Fibroblast of upper back skin (primary cell): ENCODE results near the gene DCLK2.
"Not testable (repeated sequence)": the region's sequence is repeated elsewhere in the genome, so short reads cannot be mapped to it uniquely, and the experiment has no call there.

ENCODE experiments used
- DNase-seq: peaks from one replicate; pipeline ENCODE4 v3.0.0-alpha.2; 2013

Gene DCLK2

DNA sequence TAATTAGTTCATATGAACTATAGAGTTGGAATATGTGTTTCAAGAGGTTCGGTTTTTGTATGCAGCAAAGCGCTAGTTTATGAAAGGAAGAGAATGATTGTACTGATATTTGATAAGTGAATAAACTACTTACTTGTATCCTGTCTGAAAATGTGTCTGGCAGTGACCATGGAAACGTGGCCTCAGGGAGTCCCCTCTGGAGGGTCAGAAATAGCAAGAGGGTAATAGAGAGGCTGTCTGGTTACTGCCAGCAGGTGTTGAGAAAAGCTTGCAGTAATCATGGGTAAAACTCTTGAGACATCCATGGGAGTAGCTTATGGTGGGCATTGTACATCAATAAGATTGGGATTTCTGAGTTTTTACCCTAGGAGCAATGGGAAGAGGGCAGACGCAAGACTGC lies 77.1 kb downstream of the DCLK2 start:
- no peak for DNase-seq

DNA sequence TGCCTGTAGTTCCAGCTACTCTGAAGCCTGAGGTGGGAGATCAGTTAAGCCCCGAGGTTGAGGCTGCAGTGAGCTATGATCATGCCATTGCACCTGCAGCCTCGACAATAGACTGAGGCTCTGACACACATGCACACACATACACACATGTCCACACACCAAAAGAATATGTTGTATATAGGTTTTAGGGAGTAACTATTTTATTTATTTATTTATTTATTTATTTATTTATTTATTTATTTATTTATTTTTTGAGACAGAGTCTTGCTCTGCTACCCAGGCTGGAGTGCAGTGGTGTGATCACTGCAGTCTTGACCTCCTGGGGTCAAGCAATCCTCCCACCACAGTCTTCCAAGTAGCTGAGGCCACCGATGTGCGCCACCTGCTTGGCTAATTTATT lies 78.3 kb downstream of the DCLK2 start:
- DNase-seq = no peak

DNA sequence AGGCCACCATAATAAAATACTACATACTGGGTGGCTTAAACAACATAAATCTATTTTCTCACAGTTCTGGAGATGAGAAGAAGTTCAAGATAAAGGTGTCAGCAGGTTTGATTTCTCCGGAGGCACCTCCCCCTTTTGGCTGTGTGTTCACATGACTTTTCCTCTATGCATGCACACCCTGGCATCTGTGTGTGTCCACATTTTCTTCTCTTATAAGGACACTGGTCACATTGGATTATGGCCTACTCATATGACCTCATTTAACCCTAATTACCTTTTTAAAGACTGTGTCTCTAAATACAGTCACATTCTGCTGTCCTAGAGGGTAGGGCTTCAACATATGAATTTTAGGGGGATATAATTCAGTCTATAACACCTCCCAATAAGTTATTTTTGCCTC lies 79.8 kb downstream of the DCLK2 start:
- DNase-seq = no peak

DNA sequence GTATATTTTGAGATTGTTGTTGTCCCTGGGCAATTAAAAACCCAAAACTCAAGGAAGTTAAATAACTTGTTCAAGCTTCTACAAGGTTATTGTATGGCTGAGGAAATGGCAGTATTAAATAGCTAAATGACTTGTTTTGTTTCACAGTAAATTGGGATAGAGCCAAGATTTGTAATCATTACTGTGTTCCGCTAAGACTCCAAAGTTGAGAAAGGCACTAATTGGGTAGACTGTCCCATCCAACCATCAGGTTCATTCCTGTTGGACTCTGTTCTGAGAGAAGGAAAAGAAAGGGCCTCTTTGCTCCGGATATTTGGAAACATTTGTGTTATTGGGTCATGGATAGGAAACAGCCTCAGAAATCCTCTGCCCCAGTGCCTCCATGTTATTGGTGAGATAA lies 82.2 kb downstream of the DCLK2 start:
- DNase-seq = no peak

DNA sequence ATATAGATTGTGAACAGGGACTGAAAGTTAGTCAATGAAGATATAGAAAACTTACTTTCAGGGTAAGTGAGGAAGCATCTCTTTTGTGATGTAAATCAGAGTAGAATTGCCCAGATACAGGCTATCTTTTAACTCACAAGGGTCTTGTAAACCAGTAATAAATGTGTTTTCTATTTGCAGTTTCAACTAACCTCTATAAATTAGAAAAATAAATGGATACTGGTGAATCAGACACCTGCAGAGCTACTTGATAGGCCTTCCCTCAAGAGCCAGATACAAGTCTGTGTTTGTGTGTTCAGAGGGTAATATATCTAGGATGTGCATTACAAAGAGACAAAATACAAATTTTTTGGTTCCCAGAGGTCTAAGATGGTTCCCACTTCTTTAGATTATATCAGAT lies 82.9 kb downstream of the DCLK2 start:
- DNase-seq = no peak

DNA sequence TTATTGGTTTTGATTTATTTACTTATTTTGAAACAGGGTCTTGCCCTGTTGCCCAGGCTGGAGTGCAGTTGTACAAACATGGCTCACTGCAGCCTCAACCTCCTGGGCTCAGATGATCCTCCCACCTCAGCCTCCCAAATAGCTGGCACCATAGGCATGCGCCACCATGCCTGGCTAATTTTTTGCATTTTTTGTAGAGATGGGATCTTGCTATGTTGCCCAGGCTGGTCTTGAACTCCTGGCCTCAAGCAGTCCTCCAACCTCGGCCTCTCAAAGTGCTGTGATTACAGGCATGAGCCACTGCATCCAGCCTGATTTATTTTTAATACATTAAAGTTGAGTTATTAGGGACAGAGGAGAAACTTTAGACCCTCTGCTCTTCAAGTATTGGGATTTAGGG lies 83.8 kb downstream of the DCLK2 start:
- not testable (repeated sequence) for DNase-seq

DNA sequence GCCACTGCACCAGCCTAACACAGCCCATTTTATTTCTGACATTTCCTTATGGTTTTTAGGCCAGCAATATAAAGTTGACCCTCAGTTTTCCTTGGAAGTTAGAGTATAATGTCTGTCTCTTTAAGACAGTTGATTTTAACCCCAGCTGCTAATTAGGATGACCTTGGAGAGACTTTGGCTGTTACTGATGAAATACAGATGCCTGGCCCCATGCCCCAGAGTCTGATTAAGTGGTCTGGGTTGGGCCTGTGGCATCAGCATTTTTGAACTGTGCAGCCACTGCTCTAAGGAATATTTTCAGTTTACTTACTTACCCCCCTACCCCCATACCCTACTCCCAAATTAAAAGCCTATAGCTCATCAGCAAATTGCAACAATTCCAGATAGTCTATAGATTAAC lies 85.8 kb downstream of the DCLK2 start:
- DNase-seq = peak; percentile 46

DNA sequence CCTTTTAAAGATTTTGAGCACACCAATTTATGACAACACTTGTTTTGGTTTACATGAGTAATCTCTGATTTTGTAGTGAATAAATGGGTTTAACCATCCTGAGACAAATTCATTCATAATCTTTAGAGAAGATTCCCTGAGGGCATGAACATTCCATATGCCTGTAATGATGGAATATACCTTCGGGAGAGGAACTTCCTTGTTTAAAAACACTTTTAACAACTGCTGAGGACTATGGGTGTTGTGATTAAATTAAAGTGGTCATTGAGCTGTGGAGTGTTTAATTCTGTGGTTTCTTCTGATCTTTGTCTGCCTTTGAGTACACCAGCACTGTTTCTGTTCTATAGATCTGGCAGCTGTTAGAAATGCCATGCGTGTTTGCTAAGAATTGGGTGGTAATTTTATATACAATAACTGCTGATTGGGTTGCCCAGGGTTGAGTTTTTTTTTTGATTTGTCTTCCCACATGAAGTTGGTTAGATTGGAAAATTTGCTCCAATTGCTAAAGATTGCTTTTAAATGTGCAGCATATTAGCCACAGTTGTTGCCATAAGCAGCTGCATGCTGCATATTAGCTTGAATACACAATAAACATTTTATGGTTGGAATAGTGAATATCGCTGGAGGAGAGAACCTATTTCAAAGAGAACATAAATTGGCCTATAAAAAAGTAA lies 86.8 kb downstream of the DCLK2 start:
- no peak for DNase-seq

DNA sequence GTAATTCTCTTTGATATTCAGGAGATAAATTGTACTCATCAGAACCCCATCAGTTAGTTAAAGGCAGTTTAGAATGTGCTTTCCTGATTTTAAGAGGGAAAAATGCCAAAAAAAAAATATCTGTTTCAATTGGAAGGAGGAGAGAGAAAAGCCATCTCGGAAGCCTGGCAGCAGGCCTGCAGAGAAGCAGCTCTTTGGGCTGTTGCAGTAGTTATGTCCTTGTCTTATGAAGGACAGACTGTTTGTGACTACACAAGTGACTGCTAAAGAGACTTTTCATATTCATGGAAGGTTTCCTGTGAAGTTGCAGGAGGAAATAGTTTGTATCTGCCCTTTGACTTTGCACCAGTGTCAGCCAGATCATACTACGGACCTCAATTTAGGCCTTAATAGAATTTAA lies 88.8 kb downstream of the DCLK2 start:
- no peak for DNase-seq

DNA sequence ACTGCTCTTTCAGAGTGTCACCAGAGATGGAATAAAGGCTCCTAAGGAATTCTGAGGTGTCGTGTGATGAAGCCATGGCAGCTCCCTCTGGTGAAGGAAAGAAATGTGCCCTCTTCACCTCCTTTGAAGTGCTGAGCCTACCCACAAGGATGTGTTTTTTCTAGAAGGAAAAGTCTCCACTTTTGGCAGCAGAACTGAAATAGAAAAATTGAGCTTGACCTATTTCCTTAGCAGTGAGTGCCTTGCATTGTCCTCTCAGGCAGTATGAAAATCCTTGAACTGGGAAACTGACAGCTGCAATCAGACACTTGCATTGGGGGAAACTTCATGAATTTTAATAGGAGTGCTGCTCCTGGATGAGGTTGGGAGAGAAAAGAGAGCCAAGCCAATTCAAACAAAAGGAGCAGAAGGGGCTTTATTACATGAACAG lies 95.2 kb downstream of the DCLK2 start:
- DNase-seq = no peak

DNA sequence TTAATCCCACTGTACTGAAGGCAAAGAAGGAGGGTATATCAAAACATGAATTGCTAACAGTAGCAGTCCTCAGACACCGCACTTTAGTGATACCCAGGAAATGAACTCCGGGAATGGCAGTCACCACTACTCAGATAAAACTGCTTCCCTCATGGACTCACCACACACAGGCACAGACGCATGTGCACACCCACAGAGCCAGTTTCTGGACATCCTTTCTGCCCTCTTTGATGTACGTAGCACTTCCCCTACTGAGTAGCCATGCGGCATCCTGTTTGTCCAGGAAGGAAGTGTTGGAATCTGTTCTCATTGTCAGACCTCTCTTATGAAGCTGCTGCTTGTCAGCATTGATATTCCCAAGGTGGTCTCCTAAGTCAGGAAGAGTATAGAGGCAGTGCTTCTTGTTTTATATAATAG lies 95.7 kb downstream of the DCLK2 start:
- DNase-seq = no peak

DNA sequence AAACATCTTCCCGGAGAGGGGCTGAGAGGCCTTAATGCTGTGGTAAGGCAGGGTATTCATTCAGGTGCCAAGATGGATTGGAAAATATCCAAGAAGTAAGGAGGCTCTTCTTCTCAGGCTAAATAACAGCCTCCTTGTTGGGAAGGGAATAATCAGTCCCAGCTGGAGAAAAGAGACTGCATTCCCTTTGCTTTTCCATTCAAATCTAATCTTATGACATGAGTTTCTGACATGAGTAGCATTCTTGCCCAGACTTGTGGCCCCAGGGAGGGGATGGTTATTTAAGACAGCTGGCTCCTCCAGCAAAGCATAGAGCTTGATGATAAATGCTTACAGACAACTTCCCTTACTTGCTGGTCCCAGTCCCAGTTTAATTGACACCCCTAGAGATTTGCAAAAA lies 98.3 kb downstream of the DCLK2 start:
- DNase-seq = peak; percentile 93

DNA sequence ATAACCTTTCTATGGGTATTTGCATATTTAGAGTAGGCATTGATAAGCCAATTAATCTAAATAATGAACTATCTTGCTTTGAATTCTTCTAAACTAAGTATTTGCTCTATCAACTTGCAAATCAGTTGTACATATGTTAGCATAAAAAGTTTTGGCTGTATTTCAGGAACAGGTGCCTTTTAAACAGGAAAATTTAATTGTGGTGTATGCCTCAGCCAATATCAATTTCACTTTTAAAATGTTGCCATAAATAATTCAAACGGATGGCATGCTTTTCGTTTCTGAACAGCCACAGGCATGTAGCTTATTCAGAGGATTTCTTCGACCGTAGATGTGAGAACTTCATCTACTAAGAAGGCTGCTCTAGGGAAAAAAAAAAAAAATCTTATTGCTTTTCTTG lies 99.9 kb downstream of the DCLK2 start:
- peak; percentile 75 for DNase-seq

DNA sequence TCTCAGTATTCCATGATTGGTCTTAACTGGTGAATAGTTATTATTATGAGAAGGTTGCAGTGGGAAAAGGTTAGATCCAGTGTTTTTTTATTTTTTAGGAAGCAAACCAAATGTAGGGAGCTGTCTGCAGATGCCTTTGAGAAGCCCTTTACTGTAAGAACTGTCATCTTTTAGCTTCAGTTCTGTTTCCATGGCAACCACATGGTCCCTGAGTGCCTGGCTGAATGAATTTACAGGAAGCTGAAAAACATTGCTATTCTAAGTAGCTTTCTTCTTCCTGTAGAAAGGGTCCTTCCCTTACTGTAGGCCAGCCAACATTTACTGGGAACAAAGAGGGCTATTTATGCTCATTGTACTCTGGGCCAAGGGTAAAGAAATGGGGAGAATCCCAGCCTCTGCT lies 103.3 kb downstream of the DCLK2 start:
- peak; percentile 65 for DNase-seq

DNA sequence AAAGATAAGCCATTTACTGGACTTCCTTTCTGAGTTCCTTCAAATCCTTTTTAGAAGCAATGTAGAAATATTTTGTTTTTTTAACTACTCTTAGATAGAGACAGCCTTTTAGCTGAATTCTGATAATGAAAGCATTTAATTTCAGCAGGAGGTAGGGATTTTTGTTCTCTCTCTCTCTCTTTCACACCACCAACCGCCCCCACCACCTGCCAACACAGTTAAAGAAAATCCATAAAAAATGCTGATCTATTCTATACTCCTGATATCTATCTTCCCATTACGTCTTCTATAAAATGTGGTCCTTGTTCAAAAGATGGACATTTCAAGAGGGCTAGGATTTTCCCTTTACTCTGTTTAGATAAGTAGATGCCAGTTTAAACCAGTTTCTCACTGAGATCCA lies 104.5 kb downstream of the DCLK2 start:
- DNase-seq = no peak

DNA sequence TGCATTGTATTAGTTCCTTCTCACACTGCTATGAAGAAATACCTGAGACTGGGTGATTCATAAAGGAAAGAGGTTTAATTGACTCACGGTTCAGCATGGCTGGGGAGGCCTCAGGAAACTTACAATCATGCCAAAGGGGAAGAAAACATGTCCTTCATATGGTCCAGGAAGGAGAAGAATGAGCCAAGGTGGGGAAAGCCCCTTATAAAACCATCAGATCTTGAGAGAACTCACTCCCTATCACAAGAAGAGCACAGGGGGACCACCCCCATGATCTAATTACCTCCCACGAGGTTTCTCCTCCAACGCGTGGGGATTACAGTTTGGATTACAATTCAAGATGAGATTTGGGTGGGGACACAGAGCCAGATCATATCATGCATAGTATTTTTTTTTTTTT lies 106.8 kb downstream of the DCLK2 start:
- DNase-seq = not testable (repeated sequence)

DNA sequence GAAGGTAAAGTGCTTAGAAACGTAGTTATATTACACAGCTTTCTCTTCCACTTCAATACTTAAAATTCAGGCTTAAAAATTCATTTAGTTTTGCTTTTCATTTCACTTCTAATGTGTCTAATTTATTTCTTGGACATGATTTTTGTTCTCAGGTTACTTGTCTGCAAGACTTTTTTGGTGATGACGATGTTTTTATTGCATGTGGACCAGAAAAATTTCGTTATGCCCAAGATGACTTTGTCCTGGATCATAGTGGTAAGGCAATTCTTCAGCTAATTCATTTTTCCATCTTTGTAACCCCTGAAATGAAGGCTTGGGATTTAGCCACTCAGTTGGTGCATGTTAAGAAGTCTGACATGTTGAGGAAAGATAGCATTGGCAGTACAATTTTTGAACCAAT lies 114.7 kb downstream of the DCLK2 start:
- no peak for DNase-seq

DNA sequence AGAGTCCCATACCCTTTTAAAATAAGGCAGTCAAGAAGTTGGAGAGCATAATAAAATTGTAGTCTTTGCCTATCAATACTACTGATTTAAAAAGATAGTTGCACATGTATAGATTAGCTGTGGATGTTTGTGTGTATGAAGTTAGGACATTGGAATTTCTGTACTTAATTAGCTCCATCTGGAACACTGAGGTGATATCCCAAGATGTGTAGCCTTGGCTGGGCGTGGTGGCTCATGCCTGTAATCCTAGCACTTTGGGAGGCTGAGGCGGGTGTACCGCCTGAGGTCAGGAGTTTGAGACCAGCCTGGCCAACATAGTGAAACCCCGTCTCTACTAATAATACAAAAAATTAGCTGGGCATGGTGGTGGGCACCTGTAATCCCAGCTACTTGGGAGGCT lies 119.0 kb downstream of the DCLK2 start:
- DNase-seq = peak; percentile 48

DNA sequence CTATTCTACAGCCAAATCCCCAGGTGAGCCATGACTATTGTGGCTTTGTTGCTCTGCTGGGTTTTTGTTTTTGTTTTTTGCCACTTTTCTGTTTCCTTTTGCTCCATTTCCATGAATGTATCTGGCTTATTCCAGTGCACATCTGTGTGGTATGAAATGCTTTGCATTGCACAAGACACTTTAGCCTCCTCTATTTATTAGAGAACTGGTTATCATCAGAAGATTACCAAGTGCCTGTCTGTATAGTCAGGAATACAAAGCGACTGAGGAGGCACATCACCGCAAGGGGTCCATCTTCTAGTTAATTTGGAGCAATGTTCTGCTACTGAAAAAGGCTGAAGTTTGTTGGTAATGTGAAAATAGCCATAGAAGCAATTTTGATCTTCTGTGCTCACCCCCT lies 120.8 kb downstream of the DCLK2 start:
- no peak for DNase-seq

DNA sequence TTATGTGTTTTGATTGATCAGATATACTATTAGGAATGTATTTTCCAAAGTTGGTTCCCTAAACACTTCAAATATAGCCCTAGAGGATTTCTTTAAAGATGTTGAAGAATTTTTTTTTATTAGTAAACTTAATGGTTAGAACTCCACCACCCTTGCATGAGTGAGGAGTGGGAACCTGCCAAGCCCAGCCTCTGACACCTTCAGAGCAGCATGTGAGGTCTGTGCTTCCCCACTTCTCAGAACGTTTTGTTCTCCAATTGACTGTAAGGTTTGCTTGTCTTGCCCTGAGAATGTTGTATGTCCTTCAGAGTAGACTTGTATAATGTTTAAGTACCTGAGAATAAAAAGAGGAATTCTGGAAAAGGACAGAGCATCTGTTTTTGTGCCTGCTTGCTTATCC lies 126.8 kb downstream of the DCLK2 start:
- DNase-seq = no peak

DNA sequence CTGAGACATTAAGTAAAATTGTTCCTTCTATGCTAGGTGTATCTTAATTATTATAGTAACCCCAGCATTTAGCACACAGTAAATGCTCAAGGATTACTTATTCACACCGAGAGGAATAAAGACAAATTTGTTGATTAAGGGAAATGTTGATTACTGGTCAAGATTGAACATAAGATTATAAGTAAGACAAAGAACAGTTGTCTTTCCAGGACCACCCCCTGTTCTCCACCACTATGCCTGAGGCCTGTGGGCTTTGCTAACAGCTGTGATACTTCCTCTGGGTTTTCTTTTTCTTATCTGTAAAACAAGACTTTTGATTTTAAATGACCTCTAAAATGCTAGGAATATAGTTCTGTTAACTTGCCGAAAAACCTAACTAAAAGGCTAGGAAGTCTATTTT lies 128.0 kb downstream of the DCLK2 start:
- DNase-seq = no peak

DNA sequence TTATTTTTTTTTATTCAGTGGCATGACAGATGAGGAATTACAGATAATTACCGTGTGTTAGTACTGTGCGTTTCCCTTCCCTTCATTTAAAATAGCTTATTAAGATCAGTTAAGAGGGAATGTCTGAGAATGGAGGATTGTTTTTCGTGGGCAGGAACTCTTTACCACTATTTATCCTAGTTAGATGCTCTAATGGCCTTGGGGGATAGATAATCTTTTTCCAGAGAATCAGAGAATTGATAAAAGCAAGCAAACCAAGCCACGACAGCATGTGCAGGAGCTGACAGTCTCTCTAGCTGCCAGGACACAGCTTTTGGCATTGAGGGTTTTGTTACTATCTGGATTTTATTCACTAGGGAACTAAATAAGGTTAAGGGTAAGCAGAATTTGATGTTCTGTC lies 128.7 kb downstream of the DCLK2 start:
- no peak for DNase-seq

DNA sequence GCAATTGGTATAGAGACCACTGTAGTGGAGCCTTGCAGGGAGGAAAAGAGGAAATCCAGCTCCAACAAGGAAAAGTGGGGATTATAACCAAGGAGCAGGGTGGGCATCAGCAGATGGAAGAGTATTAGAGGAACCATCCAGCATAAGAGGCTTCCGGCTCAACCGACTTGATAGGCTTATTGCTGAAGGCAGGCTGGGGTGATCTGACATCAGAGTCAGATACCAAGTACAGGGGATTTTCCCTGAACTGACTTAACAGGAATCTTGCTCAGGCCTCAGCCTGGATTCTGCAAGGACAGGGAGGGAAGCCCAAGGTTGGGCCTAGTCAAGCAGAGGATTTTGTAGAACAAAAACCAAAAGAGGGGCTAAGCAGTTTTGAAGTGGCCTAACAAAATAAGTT lies 129.6 kb downstream of the DCLK2 start:
- DNase-seq = no peak

DNA sequence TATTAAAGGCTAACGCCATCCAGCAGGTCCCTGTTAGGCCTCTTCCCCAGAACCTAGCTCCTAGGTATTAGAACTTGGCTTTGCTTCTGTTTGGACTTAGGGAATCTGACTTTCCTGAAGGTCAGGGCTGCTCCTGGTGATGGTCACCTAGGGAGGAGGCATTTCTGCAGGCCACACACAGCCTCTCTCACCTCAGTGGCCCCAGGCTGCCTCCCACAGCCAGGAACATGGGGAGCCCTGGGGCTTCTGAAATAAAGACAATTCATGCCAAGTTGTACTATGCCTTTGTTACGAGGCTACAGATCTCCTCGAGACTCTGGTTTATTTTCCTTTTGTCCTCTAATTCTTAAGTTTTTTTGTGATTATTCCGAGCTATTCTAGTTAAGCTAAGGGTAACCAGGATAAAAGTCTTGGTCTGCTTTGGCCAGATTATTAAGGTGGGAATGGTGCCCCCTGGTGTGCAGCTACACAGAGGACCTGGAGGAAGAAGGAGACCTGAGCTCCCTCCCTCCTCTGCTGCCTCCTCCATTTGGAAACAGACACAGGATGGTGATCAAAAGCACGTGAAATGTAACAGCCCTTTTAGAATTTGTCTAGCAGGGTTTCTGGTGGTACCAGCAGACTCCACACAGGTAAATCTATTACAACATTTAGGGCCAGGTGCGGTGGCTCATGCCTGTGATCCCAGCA lies 131.0 kb downstream of the DCLK2 start:
- DNase-seq = peak; percentile 75

DNA sequence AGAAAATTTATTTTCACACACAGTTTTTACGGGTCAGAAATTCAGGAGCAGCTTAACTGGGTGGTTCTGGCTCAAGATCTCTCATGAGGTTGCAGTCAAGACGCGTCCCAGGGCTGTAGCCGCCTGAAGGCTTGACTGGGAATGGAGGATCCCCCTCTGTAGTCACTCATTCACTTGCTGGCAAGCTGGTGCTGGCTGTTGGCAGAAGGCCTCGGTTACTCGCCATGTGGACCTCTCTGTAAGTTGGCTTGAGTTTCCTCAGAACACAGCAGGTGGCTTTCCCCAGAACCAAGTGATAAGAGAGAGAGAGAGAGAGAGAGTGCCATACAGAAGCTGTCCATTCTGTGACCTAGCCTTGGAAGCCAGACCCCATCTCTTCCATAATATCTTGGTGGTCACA lies 132.8 kb downstream of the DCLK2 start:
- peak; percentile 20 for DNase-seq
